Left kidney (tissue), 2 donors: ENCODE results near the gene FGF19. TPM values are rescaled to one million over a fixed set of nuclear protein-coding genes. Genes with fewer than 3 reads are reported as not detected.

ENCODE experiments used
- DNase-seq: peaks from one replicate; pipeline ENCODE4 v3.0.0-alpha.2; 2013
- polyA plus RNA-seq: library from polyadenylated mRNA; unstranded; fragments of 120-200 nt; gene quantifications from one replicate; pipeline ENCODE4 v1.2.1, GENCODE V29; 2013; ENCODE audit not compliant: insufficient read length

FGF19 gene
- polyA plus RNA-seq, 1 donor: 0.67 TPM

- DNase-seq: no peak
Observed at GRCh38 chr11:69718147-69718546, 14.3 kb upstream of the FGF19 start.

DNA sequence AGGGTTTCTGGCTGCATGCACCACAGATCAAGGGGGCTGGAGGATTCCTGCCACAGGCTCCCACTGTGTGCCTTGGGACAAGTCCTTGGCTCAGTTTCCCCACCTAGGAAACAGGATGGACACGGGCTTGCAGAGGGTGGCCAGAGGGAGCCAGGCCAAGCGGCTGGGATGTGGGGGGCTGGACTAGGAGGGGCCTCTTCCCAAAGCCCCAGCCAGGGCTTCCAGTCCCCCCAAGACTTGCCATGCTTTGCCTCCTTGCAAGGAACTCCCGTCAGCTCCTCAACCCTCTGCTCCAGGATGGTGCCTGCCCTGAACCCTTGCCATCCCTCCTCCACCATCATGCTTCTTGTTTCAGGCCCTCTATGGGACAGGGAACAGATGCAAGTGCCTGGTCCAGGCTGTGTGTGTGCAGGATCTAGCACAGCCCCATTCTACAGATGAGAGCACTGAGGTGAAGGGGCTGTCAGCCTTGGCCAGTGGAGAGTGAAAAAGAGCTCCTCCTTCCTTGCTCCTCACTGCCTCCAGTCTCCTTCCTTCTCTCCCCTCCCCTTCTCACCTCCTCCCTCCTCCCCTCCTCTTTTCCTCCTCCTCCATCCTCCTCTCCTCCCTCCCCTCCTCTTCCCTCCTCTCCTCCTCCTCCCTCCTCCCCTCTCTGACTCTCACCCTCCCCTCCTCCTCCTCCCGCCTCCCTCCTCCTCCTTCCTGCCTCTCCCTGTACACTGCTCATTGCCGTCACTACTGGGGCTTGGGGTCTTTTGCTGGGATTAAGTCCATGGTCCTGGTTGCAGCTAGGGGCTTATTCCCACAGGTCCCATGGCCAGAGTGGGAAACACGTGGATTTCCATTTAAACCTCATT, 13.3 kb upstream of the FGF19 start:
- DNase-seq: no peak

GRCh38 chr11:69716099-69716498, 12.3 kb upstream of the FGF19 start:
- DNase-seq: no peak

DNA sequence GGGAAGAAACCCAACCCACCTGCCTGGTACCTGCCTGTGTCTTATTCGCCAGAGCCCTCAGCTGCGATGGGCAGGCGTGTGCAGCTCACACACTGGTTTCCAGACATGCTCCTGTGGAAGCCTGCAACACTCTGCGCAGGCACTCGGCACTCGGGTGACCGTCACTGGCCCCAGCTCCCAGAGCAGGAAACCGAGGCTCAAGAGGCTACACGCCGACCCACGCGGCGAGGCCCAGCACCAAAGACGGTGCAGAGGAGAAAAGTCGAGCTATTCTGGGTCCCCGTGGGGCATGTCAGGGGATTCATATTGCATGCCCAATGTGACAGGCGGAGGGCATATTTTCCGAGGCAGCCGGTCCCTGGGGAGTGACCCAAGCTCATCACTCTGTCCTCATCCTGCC, 11.6 kb upstream of the FGF19 start:
- no peak for DNase-seq

- no peak for DNase-seq
Observed at GRCh38 chr11:69711822-69712801, 8.3 kb upstream of the FGF19 start.

DNA sequence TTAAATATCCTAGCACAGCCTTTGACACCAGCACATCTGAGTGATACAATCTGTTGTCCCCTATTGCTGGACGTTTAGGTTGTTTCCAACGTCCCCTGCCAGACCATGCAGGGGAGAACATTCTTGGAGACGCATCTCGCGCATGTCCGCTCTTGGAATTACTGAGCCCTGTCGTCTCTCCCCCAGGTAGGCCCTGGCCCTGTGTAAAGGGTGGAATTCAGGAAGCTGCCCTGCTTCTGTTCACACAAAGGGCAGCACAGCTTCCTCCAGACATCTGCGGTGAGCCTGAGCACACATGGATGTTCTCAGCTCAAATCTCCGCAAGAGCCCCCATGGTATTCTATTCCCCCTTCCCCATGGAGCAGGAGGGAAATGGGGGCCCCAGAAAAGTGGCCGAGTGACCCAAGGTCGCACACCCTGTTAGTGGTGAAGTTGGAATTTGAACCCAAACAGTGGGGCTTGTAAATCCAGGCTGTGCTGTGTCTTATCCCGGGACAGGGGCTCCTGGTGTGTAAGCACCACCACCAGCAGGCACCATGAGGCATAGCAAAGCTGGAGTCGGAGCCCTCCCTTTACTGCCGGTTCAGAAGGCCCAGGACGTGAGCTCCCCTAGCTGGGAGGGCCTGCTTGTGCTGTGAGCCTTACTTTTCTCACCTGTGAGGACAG, 5.0 kb upstream of the FGF19 start:
- DNase-seq: no peak

DNA sequence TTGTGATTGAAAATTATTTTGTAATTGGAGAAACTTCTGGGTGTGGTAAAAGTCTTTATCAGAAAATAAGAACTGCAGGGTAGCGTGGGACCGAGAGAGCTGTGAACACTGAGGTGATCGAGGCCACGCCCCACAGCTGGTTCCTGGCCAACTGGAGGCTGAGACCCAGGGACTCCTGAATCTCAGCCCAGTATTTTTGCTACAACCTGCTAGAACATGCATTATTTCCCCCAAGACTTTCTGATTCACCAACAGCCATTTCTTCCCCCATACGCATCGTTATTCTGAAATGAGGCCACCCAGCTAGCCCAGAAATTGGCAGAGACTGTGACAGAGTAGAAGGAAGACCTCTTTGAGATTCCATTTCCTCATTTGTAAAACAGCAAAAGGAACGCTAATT, 3.4 kb upstream of the FGF19 start:
- no peak for DNase-seq

GRCh38 chr11:69705901-69706787, 2.3 kb upstream of the FGF19 start:
- no peak for DNase-seq

DNA sequence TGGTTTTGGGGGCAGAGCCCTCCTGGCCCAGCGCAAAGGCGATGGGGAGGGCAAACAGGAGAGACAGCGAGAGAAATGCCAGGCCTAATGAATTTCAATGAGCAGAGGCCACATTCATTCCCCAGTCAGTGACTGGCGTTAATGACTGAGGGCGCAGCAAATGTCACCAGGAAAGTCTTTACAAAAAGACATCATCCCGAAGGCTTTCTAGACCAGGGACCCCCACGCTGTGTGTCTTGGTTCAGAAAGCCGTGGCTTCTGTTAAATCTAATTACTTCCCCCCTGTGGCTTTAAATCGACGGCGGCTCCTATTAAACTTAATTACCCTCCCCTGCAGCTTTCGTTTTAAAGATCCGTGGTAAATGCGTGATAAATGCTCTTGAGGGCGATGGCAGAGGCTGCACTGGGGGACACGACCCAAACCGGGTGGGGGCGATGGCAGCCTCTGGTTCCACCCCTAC, 1.6 kb upstream of the FGF19 start:
- no peak for DNase-seq

DNA sequence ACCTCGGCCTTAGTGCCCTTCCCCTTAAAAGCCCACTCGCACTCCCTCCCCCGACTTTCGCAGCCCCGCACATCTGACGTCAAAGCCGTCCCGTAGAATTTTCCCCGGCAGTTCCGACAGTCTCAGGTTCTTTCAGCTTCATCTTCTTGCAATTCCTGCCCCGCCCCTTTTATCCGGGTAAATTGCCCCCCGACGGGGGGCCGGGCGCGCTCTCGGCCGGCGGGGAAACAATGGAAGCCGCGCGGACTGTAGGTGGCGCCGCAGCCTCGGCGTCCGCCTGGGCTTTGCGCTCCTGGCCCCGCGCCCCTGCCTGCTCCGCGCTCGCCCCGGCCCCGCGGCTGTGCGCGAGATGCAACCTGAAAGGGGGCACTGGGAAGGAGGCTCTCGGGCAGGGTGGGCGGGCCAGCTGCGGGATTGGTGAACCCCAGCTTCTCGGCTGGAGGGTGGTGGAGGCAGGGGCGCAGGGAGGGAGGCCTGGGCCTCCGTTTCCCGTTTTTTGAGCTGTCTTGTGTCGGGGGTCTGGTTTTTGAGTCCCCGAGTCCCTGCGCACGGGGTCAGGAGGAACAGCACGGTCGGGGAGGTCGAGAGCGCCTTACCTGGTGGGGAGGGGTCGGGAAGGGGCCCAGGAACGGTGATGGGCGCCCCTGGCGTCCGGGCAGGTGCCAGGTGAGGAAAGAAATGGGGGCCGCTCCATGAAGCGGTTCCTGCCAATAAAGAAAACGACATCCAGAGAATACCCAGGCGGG, 859 bp upstream of the FGF19 start:
- DNase-seq: no peak

DNA sequence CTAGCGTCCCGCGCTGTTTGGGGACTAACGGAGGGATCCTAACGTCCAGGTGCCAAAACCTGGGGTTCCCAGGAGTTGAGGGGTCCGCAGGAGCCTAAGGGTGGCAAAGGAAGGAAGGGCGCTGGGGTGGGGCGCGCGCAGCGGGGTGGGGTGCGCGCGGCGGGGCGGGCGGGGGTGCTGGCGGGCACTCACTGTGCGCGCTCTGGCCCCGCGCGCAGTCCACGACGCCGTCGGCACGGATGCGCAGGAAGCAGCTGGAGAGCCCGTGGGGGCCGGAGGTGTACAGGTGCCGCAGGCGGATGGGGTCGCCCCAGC, 412 bp downstream of the FGF19 start:
- no peak for DNase-seq

- no peak for DNase-seq
Observed at GRCh38 chr11:69702769-69703452, 911 bp downstream of the FGF19 start.

DNA sequence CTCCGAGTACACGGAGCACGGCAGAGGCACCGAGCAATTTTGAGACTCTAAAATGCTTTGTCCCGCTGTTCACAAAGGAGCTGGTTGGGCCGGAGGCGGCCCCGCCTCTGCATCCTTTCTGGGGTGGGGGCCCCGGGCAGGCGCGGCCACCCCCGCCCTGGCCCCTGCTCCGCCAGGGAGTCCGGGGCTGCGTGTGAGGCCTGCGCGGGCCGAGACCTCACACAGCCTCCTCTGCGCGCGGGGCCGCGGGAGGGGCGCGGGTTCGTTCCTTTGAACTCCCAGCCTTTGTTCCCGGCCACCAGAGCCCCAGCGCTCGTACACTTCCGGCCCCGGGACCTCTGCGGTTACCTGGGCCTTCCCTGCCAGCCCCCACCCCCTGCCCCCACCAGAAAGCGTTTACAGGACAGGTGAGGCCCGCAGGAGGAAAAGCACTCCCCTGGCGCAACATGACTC, 1.6 kb downstream of the FGF19 start:
- DNase-seq: no peak

DNA sequence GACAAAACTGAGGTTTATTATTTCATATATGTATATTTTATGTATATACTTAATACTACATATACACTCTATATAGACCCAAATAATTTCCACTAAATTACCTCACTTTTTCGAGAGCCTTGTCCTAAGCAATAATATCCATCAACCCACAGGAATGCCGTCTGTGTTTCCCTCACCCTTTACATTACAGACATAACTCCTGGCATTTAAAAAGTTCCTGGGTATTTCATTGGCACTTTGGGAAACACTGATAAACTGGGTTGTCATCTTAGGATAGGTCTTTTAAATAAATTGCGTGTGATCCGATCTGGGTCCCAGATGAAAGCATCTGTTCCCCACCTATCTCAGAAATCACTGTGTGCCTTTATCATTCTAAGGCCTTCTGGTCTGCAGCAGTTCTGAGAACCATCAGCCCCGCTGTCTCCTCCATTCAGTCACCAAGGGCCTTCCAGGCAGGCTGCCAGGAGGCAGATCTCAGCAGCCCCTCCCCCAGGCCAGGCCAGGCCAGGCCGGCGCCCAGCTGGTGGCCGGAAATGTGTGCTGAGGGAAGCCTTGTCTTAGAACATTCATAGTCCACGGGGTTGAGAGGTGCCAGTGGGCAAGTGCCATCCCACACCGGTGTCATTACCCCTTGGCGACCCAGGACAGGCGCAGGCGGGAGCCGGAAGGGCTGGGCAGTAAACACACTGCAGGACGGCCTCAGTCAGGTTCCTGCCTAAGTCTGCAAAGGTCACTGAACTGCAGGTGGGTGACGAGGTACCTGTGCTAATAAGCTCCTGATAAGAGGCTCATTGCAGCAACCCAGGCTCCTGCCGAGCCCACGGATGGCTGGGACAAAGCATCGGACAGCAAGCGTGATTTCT, 3.3 kb downstream of the FGF19 start:
- DNase-seq: peak; percentile 81

DNA sequence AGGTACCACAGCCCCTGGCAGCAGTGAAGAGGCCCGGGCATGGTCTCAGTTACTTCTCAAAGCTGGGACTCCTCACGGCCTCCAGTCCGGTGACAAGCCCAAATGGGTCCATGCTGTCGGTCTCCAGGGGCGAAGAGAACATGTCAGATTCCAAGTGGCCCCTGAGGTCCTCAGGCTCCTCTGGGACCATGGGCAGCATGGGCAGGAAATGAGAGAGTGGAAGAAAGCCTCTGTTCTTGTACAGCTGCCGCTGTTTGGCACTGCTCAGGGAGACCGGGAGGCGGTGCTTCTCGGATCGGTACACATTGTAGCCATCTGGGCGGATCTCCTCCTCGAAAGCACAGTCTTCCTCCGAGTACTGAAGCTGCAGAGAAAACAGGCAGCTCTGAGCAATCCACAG, 4.6 kb downstream of the FGF19 start:
- no peak for DNase-seq

GRCh38 chr11:69698362-69698761, 5.5 kb downstream of the FGF19 start:
- DNase-seq: no peak

DNA sequence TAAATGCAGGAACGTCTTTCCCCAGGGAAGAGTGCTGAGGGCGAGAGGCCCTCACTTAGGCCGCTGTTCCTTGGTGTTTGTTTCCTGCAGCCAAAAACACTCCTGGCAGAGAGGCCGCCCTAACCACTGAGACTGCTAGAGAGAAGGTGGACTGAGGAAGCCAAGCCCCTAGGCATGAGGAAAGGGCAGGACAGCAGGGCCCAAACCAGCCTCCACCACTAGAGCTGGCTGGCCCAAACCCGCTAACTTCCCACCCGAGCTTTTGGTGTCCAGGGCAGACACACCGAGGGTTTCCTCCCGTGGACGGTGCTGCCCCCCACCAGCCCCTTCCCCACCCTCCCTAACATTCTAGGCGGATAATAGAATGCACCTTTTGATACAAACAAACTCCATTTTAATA, 6.0 kb downstream of the FGF19 start:
- no peak for DNase-seq

DNA sequence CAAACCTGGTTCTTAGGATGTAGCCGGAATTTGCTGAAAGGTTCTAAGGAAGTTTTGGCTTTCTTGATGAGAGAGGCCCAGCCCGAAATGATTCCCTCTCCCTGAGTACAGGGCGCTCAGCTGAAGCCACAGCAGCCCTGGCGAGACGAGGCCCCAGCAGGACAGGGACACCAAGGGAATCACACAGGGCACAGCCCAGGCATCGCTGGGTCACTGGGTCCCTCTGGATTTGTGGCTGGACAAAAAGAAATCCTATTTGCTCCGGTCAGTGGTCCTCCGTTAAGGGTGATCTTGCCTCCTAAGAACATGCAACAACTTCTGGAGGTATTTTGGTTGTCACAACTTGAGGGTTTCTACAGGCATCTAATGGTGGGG, 6.4 kb downstream of the FGF19 start:
- DNase-seq: no peak
